BLaER1 (cell line): Measurements from ENCODE around the gene RIC8B.

Experiments
- H3K27ac ChIP-seq: shearing (Covaris generic); formaldehyde crosslinking; 2 replicates; pipeline ENCODE4 v1.8.1; 2022
- H3K27me3 ChIP-seq: shearing (Covaris generic); formaldehyde crosslinking; 2 replicates; pipeline ENCODE4 v1.8.1; 2022
- H3K36me3 ChIP-seq: shearing (Covaris generic); formaldehyde crosslinking; 2 replicates; pipeline ENCODE4 v1.8.1; 2022
- H3K4me1 ChIP-seq: shearing (Covaris generic); formaldehyde crosslinking; 2 replicates; pipeline ENCODE4 v1.8.1; 2022
- H3K4me2 ChIP-seq: shearing (Covaris generic); formaldehyde crosslinking; 2 replicates; pipeline ENCODE4 v1.8.1; 2022
- H3K4me3 ChIP-seq: shearing (Covaris generic); formaldehyde crosslinking; 2 replicates; pipeline ENCODE4 v1.8.1; 2022
- H3K9ac ChIP-seq: shearing (Covaris generic); formaldehyde crosslinking; 2 replicates; pipeline ENCODE4 v1.8.1; 2022
- H3K9me3 ChIP-seq: shearing (Covaris generic); formaldehyde crosslinking; 2 replicates; pipeline ENCODE4 v1.8.1; 2022
- H4K20me1 ChIP-seq: shearing (Covaris generic); formaldehyde crosslinking; 2 replicates; pipeline ENCODE4 v1.8.1; 2022
- Cebpa-rat ChIP-seq: shearing (Covaris generic); IDR thresholded peaks from 2 replicates; pipeline ENCODE4 v1.8.1; 2022

The RIC8B gene

GRCh38 chr12:106771425-106771824, 3.1 kb upstream of the RIC8B start:
- Histone ChIP-seq H3K4me2 (no peak overlapping the region), H3K4me3 (no peak overlapping the region), H3K9me3 (no peaks in the 10 kb centered on the region), H3K27me3 (no peaks in the 10 kb centered on the region), H4K20me1 (peaks cover 10% of the 10 kb centered on the region; the same call in 1 of the 2 replicates), H3K36me3 (peaks cover under 1% of the 10 kb centered on the region; the same call in 1 of the 2 replicates), H3K4me1 (peaks cover 17% of the 10 kb centered on the region), H3K9ac (no peak overlapping the region), H3K27ac (no peak overlapping the region)
- TF ChIP-seq Cebpa-rat, result no peak

GRCh38 chr12:106773286-106774004, 1.0 kb upstream of the RIC8B start:
- Histone ChIP-seq H4K20me1 (peaks cover 30% of the 10 kb centered on the region; the same call in 1 of the 2 replicates), H3K9ac (peak overlapping the region; percentile 86), H3K4me1 (peaks cover 17% of the 10 kb centered on the region), H3K27me3 (no peaks in the 10 kb centered on the region), H3K9me3 (peaks cover 1% of the 10 kb centered on the region; the same call in 1 of the 2 replicates), H3K27ac (peak overlapping the region; percentile 88), H3K4me2 (peak overlapping the region; percentile 94), H3K36me3 (peaks cover 10% of the 10 kb centered on the region; the same call in 1 of the 2 replicates), H3K4me3 (peak overlapping the region; percentile 97)
- no peak for TF ChIP-seq Cebpa-rat

GRCh38 chr12:106774808-106775524, 484 bp downstream of the RIC8B start:
- no peak for TF ChIP-seq Cebpa-rat
- Histone ChIP-seq H3K27me3 (no peaks in the 10 kb centered on the region), H3K4me1 (peaks cover 17% of the 10 kb centered on the region), H3K4me3 (peak overlapping the region; percentile 97), H3K9ac (peak overlapping the region; percentile 86), H4K20me1 (peaks cover 42% of the 10 kb centered on the region), H3K27ac (peak overlapping the region; percentile 88), H3K9me3 (peaks cover 9% of the 10 kb centered on the region; the same call in 1 of the 2 replicates), H3K4me2 (peak overlapping the region; percentile 94), H3K36me3 (peaks cover 22% of the 10 kb centered on the region)

GRCh38 chr12:106776897-106777296, 2.4 kb downstream of the RIC8B start:
- Histone ChIP-seq H3K4me1 (peaks cover 17% of the 10 kb centered on the region), H3K27ac (no peak overlapping the region), H3K9ac (no peak overlapping the region), H3K27me3 (no peaks in the 10 kb centered on the region), H3K4me2 (no peak overlapping the region; the same call in 1 of the 2 replicates), H3K4me3 (no peak overlapping the region), H4K20me1 (peaks cover 61% of the 10 kb centered on the region), H3K36me3 (peaks cover 31% of the 10 kb centered on the region), H3K9me3 (peaks cover 9% of the 10 kb centered on the region; the same call in 1 of the 2 replicates)
- TF ChIP-seq Cebpa-rat, result no peak

- no peak for TF ChIP-seq Cebpa-rat
- no peak overlapping the region for H3K9ac ChIP-seq
- peaks cover 49% of the 10 kb centered on the region for H3K36me3 ChIP-seq
- peaks cover 9% of the 10 kb centered on the region; the same call in 1 of the 2 replicates for H3K9me3 ChIP-seq
- peaks cover 9% of the 10 kb centered on the region for H3K4me1 ChIP-seq
- no peak overlapping the region for H3K27ac ChIP-seq
- no peaks in the 10 kb centered on the region for H3K27me3 ChIP-seq
- H4K20me1 ChIP-seq, result peaks cover 87% of the 10 kb centered on the region
- no peak overlapping the region for H3K4me2 ChIP-seq
- no peak overlapping the region for H3K4me3 ChIP-seq
Observed at GRCh38 chr12:106780010-106780631, 5.6 kb downstream of the RIC8B start.

- no peaks in the 10 kb centered on the region for H3K4me1 ChIP-seq
- no peak overlapping the region for H3K4me3 ChIP-seq
- H3K9ac ChIP-seq, result no peak overlapping the region
- no peak overlapping the region for H3K27ac ChIP-seq
- no peak overlapping the region for H3K4me2 ChIP-seq
- H4K20me1 ChIP-seq, result peaks cover 67% of the 10 kb centered on the region
- no peak for TF ChIP-seq Cebpa-rat
- peaks cover 23% of the 10 kb centered on the region; the same call in 1 of the 2 replicates for H3K9me3 ChIP-seq
- H3K36me3 ChIP-seq, result peaks cover 65% of the 10 kb centered on the region
- no peaks in the 10 kb centered on the region for H3K27me3 ChIP-seq
Observed at GRCh38 chr12:106782619-106783018, 8.1 kb downstream of the RIC8B start.

- no peak overlapping the region for H3K27ac ChIP-seq
- H3K9me3 ChIP-seq, result peaks cover 30% of the 10 kb centered on the region
- peaks cover 72% of the 10 kb centered on the region for H3K36me3 ChIP-seq
- no peaks in the 10 kb centered on the region for H3K4me1 ChIP-seq
- H3K4me3 ChIP-seq, result no peak overlapping the region
- no peaks in the 10 kb centered on the region for H3K27me3 ChIP-seq
- H3K4me2 ChIP-seq, result no peak overlapping the region
- no peak overlapping the region for H3K9ac ChIP-seq
- no peak for TF ChIP-seq Cebpa-rat
- H4K20me1 ChIP-seq, result peaks cover 58% of the 10 kb centered on the region
Observed at GRCh38 chr12:106783515-106783914, 9.0 kb downstream of the RIC8B start.

- Histone ChIP-seq H4K20me1 (no peaks in the 10 kb centered on the region), H3K4me3 (no peak overlapping the region), H3K9ac (no peak overlapping the region), H3K27ac (no peak overlapping the region), H3K36me3 (peaks cover 74% of the 10 kb centered on the region), H3K4me1 (no peaks in the 10 kb centered on the region), H3K9me3 (peaks cover 25% of the 10 kb centered on the region), H3K4me2 (no peak overlapping the region), H3K27me3 (no peaks in the 10 kb centered on the region)
- no peak for TF ChIP-seq Cebpa-rat
Observed at GRCh38 chr12:106790020-106790419, 15.5 kb downstream of the RIC8B start.

- no peaks in the 10 kb centered on the region for H4K20me1 ChIP-seq
- H3K27ac ChIP-seq, result no peak overlapping the region
- H3K4me1 ChIP-seq, result no peaks in the 10 kb centered on the region
- no peak for TF ChIP-seq Cebpa-rat
- H3K4me3 ChIP-seq, result no peak overlapping the region
- H3K4me2 ChIP-seq, result no peak overlapping the region
- H3K36me3 ChIP-seq, result peaks cover 64% of the 10 kb centered on the region
- H3K9ac ChIP-seq, result no peak overlapping the region
- H3K27me3 ChIP-seq, result no peaks in the 10 kb centered on the region
- H3K9me3 ChIP-seq, result peaks cover 22% of the 10 kb centered on the region
Observed at GRCh38 chr12:106791531-106791930, 17.0 kb downstream of the RIC8B start.

GRCh38 chr12:106794369-106794768, 19.9 kb downstream of the RIC8B start:
- Histone ChIP-seq H4K20me1 (no peaks in the 10 kb centered on the region), H3K4me1 (no peaks in the 10 kb centered on the region), H3K27ac (no peak overlapping the region), H3K36me3 (peaks cover 36% of the 10 kb centered on the region), H3K27me3 (no peaks in the 10 kb centered on the region), H3K4me2 (no peak overlapping the region), H3K4me3 (no peak overlapping the region), H3K9ac (no peak overlapping the region), H3K9me3 (no peaks in the 10 kb centered on the region)
- no peak for TF ChIP-seq Cebpa-rat
